D721Med (cell line): ENCODE measurements around the gene HTR3D.
"Not testable (repeated sequence)": the region's sequence is repeated elsewhere in the genome, so short reads cannot be mapped to it uniquely, and the experiment has no call there.

Experiments
- DNase-seq: peaks from one replicate; pipeline ENCODE4 v3.0.0; 2011; ENCODE audit warnings: low spot score; ENCODE audit not compliant: insufficient read length
- FAIRE-seq: peaks from 2 replicates; lab custom pipeline; 2011; peaks lifted over from hg19 to GRCh38; lab: Jason Lieb, UNC
- TF ChIP-seq, protein P1 (sequence below): IDR thresholded peaks from 2 replicates; pipeline ENCODE4 v1.5.1; 2012; ENCODE audit warnings: mild to moderate bottlenecking, control low read depth; ENCODE audit not compliant: insufficient read depth; ENCODE audit errors: missing control alignments

The HTR3D gene

DNA sequence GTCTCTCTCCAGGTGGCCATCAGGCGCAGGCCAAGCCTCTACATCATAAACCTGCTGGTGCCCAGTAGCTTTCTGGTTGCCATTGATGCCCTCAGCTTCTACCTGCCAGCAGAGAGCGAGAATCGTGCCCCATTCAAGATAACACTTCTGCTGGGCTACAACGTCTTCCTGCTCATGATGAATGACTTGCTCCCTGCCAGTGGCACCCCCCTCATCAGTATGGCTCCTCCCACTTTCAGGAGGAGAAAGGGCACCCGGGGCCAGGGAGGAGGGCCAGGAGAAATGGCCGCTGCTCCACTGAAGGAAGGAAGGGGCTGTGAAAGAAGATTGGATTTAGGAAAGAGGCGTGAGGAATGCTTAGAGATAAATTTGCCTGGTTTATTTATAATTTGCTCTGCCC, 27.9 kb downstream of the HTR3D start:
- TF ChIP-seq, protein P1, sequence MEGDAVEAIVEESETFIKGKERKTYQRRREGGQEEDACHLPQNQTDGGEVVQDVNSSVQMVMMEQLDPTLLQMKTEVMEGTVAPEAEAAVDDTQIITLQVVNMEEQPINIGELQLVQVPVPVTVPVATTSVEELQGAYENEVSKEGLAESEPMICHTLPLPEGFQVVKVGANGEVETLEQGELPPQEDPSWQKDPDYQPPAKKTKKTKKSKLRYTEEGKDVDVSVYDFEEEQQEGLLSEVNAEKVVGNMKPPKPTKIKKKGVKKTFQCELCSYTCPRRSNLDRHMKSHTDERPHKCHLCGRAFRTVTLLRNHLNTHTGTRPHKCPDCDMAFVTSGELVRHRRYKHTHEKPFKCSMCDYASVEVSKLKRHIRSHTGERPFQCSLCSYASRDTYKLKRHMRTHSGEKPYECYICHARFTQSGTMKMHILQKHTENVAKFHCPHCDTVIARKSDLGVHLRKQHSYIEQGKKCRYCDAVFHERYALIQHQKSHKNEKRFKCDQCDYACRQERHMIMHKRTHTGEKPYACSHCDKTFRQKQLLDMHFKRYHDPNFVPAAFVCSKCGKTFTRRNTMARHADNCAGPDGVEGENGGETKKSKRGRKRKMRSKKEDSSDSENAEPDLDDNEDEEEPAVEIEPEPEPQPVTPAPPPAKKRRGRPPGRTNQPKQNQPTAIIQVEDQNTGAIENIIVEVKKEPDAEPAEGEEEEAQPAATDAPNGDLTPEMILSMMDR: no peak
- no peak for DNase-seq
- no peak for FAIRE-seq

DNA sequence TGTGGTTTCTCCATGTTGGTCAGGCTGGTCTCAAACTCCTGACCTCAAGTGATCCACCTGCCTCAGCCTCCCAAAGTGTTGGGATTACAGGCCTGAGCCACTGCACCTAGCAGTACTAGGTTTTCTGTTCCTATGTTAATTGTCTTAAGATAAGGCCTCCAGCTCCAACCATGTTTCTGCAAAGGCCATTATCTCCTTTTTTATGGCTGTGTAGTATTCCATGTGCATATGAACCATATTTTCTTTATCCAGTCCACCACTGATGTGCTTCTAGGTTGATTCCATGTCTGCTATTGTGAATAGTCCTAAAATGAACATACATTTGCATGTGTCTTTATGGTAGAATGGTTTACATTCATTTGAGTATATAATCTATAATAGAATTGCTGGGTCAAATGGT, 31.1 kb downstream of the HTR3D start:
- TF ChIP-seq, protein P1: no peak
- FAIRE-seq: no peak
- no peak for DNase-seq

DNA sequence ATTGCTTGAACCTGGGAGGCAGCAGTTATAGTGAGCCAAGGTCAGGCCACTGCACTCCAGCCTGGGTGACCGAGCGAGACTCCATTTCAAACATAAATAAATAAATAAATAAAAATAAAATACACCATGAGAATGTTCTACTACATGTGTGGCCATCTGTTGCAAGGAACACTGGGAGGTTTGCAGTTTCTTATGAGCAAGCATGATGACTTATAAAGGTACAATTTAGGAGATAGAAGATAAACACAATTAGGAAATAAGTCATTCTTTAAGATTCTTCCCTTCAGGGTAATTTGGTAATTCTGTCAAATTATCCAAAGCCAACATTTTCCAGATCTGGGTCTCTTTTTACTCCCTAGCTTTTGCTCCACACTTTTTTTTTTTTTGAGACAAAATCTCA, 34.7 kb downstream of the HTR3D start:
- TF ChIP-seq, protein P1: no peak
- FAIRE-seq (no peak), DNase-seq (no peak)

DNA sequence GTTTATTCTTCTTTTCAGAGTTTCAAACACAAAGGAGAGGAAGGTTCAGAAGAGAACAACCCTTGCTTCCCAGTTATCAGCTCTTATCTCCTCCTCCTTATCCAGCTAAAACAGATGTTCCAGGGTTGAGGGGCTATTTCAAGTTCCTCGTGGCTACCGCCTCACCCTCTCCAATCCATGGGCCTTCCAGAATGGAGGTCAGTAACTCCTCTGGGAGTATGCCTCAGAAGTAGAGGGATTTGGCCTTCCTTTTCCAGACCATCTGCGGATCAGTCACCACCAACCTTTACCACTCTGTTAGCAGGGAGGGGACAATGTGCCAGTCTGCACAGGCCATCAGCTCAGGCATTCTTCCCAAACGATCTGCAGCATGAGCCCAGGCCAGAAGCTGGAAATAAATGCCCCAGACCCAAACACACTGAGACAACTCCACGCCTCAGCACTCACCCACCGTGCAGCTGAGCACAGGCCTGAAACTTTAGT, 36.1 kb downstream of the HTR3D start:
- no peak for FAIRE-seq
- DNase-seq: no peak
- TF ChIP-seq, protein P1: no peak

DNA sequence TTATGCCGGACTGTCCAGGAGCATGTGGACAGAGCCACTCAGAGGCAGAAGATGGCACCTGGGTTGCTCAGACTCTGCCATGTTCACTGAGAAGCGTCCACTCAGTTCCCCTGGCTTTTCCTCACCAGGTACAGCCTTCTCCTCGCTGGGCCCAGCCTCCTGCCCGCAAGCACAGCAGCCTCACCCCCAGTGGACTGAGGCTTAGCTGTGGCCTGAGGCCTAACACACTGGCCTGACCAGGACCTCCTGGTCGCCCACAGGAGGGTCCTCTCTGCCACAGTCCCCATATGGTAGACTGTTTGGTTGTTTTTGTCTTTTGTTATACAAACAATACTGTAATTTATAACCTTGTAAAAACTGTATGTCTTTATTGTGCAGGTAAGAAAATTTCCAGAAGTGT, 36.8 kb downstream of the HTR3D start:
- DNase-seq: no peak
- no peak for FAIRE-seq
- TF ChIP-seq, protein P1: no peak

DNA sequence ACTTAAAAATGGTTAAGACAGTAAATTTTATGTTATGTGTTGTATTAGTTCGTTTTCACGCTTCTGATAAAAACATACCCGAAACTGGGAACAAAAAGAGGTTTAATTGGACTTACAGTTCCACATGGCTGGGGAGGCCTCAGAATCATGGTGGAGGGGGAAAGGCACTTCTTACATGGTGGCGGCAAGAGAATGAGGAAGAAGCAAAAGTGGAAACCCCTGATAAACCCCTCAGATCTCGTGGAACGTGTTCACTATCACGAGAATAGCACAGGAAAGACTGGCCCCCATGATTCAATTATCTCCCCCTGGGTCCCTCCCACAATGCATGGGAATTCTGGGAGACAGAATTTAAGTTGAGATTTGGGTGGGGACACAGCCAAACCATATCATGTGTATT, 39.6 kb downstream of the HTR3D start:
- not testable (repeated sequence) for FAIRE-seq, DNase-seq

DNA sequence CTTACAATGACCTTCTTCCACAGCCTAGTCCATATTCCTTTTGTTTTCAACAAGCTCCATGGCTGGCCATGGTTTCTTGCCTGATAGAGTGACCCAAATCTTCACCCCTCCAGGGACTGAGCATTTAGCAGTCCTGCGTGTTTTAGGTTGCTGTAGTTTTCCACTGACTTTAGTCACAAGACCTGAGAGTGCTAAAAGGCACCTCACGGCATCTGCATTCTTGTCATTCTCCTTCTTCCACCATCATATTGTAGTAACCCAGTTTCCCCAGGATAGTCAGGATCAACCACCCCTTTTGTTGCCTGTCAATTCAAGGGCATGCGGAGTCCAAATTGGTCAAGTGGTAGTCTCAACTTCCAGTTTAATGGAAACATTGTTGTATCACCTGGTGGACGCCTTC, 42.1 kb downstream of the HTR3D start:
- TF ChIP-seq, protein P1: no peak
- FAIRE-seq (no peak), DNase-seq (no peak)

DNA sequence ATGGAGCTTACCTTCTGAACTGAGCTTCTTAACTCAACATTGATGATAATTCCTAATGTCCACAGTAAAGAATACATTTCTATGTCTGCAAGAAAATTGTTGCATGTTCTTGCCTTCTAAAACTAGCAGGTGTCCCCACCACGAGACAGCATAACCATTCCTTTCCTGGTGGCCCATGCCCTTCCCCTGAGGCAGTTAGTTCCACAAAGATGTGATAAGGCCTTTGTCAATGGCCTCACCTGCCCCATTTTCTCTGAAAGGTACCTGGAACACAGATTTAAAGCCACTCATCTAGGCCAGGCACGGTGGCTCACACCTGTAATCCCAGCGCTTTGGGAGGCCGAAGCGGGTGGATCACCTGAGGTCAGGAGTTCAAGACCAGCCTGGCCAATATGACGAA, 44.4 kb downstream of the HTR3D start:
- FAIRE-seq (no peak), DNase-seq (no peak)
- TF ChIP-seq, protein P1: no peak
